HG03159 (cell line): ENCODE results near the gene PARP11.

Source experiments
- ATAC-seq: cut with Tn5 transposase; IDR thresholded peaks from one replicate; pipeline ENCODE4 v1.9.1; 2021; ENCODE audit warnings: mild to moderate bottlenecking, moderate library complexity; ENCODE audit not compliant: unreplicated experiment

Gene PARP11

GRCh38 chr12:3775385-3776035, 97.7 kb downstream of the PARP11 start:
- ATAC-seq: no peak

- ATAC-seq: no peak
These were observed 100.8 kb downstream of the PARP11 start for GRCh38 chr12:3772380-3772779.

GRCh38 chr12:3771853-3772252, 101.3 kb downstream of the PARP11 start:
- ATAC-seq: no peak

GRCh38 chr12:3770891-3771290, 102.3 kb downstream of the PARP11 start:
- no peak for ATAC-seq

- ATAC-seq: no peak
These were observed 104.2 kb downstream of the PARP11 start for GRCh38 chr12:3768911-3769447.

GRCh38 chr12:3761116-3761735, 112.0 kb downstream of the PARP11 start:
- ATAC-seq: no peak

GRCh38 chr12:3759878-3760277, 113.3 kb downstream of the PARP11 start:
- no peak for ATAC-seq
